Activated B cell treated with CpG ODN at 0.5 μM for 24 hours (primary cell): Measurements from ENCODE around the gene SULT1A3. TPM values are rescaled to one million over a fixed set of nuclear protein-coding genes. Genes with fewer than 3 reads are reported as not detected.
"Not testable (repeated sequence)": the region's sequence is repeated elsewhere in the genome, so short reads cannot be mapped to it uniquely, and the experiment has no call there.

Experiments
- ATAC-seq: fragments of 200-7000 bp; cut with Tn5 transposase; one replicate; pipeline ENCODE4 v1.10.0; 2021; ENCODE audit warnings: low read depth, mild to moderate bottlenecking, moderate library complexity
- CTCF ChIA-PET: fragments of 350-600 bp; sonication (Branson Sonifier 250); formaldehyde crosslinking; loops from one replicate; lab custom pipeline; 2021; ENCODE audit warnings: antibody characterized with exemption; lab: Charles Lee
- POLR2A ChIA-PET: fragments of 350-600 bp; sonication (Branson Sonifier 250); formaldehyde crosslinking; loops from one replicate; lab custom pipeline; 2021; ENCODE audit warnings: antibody characterized with exemption; lab: Charles Lee
- DNase-seq: peaks from one replicate; pipeline ENCODE4 v3.0.0; 2022
- H3K27ac Mint-ChIP-seq: one replicate; pipeline ENCODE4 v1.8.0; 2020; ENCODE audit warnings: mixed read lengths
- H3K27me3 Mint-ChIP-seq: one replicate; pipeline ENCODE4 v1.8.0; 2021; ENCODE audit warnings: mixed read lengths
- H3K36me3 Mint-ChIP-seq: one replicate; pipeline ENCODE4 v1.8.0; 2021; ENCODE audit warnings: low read depth, mixed read lengths
- H3K4me1 Mint-ChIP-seq: one replicate; pipeline ENCODE4 v1.8.0; 2021; ENCODE audit warnings: mixed read lengths
- H3K4me3 Mint-ChIP-seq: one replicate; pipeline ENCODE4 v1.8.0; 2020; ENCODE audit warnings: mild to moderate bottlenecking, mixed read lengths
- H3K9me3 Mint-ChIP-seq: one replicate; pipeline ENCODE4 v1.8.0; 2020; ENCODE audit warnings: mixed read lengths
- intact Hi-C: fragments of 100-400 bp; cut with micrococcal nuclease; formaldehyde crosslinking; loops from one replicate; pipeline ENCODE4 v1.15.1; 2024
- total RNA-seq: library from RNA; stranded (reverse); gene quantifications from 2 replicates; pipeline ENCODE4 v1.2.3, GENCODE V29; 2022
- TF ChIP-seq, protein P1 (sequence below): fragments of 200-600 bp; IDR thresholded peaks from one replicate; pipeline ENCODE4 v1.8.0; 2022; ENCODE audit warnings: antibody characterized with exemption, mild to moderate bottlenecking

SULT1A3 gene
- total RNA-seq = 15.7 and 23.3 TPM in 2 replicates

DNA sequence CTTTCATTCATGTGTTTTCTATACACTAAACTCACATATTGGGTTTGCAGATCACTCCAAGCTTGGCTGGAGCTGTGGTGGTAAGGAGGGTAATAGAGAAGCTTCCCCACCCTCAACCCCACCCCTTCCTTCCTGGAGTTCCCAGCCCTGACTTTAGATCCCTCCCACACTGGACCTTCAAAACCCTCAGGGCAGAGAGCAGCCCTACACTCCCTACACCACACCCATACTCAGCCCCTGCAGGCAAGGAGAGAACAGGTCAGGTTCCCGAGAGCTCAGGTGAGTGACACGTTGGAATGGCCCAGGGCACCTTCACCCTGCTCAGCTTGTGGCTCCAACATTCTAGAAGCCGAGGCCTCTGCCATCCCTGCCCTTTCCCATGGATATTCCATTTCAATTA lies at the start of gene SULT1A3:
Gene SULT1A3, plus strand, starts transcription at position 207 of the 400 bp plus-strand sequence. CDS start 1,474 bp downstream, outside the sequence.
- H3K27me3 Mint-ChIP-seq, H3K9me3 Mint-ChIP-seq, H3K4me1 Mint-ChIP-seq, H3K27ac Mint-ChIP-seq, H3K4me3 Mint-ChIP-seq, POLR2A ChIA-PET, intact Hi-C loops, DNase-seq, H3K36me3 Mint-ChIP-seq, CTCF ChIA-PET, ATAC-seq: not testable (repeated sequence)

DNA sequence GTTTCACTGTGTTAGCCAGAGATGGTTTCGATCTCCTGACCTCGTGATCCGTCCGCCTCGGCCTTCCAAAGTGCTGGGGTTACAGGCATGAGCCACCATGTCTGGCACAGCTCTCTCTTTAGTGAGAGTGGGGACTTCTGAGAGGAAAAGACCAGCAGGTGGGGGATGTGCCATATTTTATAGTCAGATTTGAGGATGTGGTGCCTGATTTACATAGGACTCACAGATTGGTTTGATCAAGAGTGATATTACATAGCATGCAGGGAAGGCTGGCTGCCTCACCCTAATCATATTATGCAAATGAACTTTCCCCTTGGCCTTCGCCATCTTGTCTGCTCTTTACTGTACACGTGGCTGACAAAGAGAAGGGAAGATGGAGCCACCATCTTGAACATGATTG lies 48.0 kb upstream of the SULT1A3 start:
- intact Hi-C loops = no loop called here
- ChIA-PET POLR2A (no interaction called here), CTCF (no interaction called here)
- Mint-ChIP-seq H3K4me3 (no peak overlapping the region), H3K4me1 (peaks cover 5% of the 10 kb centered on the region), H3K36me3 (no peaks in the 10 kb centered on the region), H3K27ac (no peak overlapping the region), H3K9me3 (peaks cover 2% of the 10 kb centered on the region), H3K27me3 (no peaks in the 10 kb centered on the region)
- DNase-seq (no peak), ATAC-seq (no peak)
- TF ChIP-seq, protein P1, sequence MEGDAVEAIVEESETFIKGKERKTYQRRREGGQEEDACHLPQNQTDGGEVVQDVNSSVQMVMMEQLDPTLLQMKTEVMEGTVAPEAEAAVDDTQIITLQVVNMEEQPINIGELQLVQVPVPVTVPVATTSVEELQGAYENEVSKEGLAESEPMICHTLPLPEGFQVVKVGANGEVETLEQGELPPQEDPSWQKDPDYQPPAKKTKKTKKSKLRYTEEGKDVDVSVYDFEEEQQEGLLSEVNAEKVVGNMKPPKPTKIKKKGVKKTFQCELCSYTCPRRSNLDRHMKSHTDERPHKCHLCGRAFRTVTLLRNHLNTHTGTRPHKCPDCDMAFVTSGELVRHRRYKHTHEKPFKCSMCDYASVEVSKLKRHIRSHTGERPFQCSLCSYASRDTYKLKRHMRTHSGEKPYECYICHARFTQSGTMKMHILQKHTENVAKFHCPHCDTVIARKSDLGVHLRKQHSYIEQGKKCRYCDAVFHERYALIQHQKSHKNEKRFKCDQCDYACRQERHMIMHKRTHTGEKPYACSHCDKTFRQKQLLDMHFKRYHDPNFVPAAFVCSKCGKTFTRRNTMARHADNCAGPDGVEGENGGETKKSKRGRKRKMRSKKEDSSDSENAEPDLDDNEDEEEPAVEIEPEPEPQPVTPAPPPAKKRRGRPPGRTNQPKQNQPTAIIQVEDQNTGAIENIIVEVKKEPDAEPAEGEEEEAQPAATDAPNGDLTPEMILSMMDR = no peak

DNA sequence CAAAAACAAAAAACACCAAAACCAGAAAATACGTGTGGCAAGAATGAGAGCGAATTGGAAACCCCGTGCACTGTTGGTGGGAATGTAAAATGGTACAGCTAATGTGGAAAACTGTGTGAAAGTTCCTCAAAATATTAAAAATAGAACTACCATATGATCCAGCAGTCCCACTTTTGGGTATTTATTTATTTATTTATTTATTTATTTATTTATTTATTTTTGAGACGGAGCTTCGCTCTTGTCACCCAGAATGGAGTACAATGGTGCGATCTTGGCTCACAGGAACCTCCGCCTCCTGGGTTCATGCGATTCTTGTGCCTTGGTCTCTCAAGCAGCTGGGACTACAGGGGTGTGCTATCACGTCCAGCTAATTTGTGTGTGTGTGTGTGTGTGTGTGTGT lies 46.5 kb upstream of the SULT1A3 start:
- intact Hi-C loops = no loop called here
- Mint-ChIP-seq H3K9me3 (peaks cover 2% of the 10 kb centered on the region), H3K27ac (no peak overlapping the region), H3K36me3 (no peaks in the 10 kb centered on the region), H3K27me3 (no peaks in the 10 kb centered on the region), H3K4me3 (no peak overlapping the region), H3K4me1 (peaks cover 5% of the 10 kb centered on the region)
- POLR2A ChIA-PET = interaction anchor here (0.7 kb wide), 1 partner anchor 11 kb away, joined by 3 read pairs; no protein-coding TSS in a partner anchor
- ATAC-seq = no peak
- no peak for DNase-seq
- TF ChIP-seq, protein P1 = no peak
- CTCF ChIA-PET = no interaction called here

DNA sequence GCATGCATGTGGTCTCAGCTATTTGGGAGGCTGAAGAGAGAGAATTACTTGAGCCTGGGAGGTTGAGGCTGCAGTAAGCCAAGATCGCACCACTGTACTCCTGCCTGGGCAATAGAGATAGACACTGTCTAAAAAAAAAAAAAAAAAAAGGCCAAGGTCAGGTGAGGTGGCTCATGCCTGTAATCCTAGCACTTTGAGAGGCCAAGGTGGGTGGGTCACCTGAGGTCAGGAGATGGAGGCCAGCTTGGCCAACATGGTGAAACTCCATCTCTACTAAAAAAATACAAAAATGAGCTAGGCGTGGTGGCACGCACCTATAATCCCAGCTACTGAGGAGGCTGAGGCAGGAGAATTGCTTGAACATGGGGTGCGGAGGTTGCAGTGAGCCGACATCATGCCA lies 43.9 kb upstream of the SULT1A3 start:
- H3K4me1 Mint-ChIP-seq = peaks cover 5% of the 10 kb centered on the region
- POLR2A ChIA-PET = interaction anchor here (0.6 kb wide), 1 partner anchor 442 kb away, joined by 3 read pairs; no protein-coding TSS in a partner anchor
- H3K27me3 Mint-ChIP-seq = no peaks in the 10 kb centered on the region
- ATAC-seq = no peak
- TF ChIP-seq, protein P1 = no peak
- no peaks in the 10 kb centered on the region for H3K36me3 Mint-ChIP-seq
- intact Hi-C loops = no loop called here
- no peak overlapping the region for H3K27ac Mint-ChIP-seq
- CTCF ChIA-PET = no interaction called here
- DNase-seq = no peak
- no peaks in the 10 kb centered on the region for H3K9me3 Mint-ChIP-seq
- no peak overlapping the region for H3K4me3 Mint-ChIP-seq

DNA sequence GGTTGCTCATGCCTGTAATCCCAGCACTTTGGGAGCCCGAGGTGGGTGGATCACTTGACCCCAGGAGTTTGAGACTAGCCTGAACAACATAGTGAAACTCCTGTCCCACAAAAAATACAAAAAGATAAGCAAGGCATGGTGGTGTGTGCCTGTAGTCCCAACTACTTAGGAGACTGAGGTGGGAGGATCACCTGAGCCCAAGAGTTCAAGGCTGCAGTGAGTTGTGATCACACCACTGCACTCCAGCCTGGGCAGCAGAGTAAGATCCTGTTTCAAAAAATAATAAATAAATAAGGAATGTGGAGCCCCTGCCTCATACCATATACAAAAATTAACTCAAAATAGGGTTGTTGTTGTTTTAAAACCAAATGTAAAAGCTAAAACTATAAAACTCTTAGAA lies 41.8 kb upstream of the SULT1A3 start:
- CTCF ChIA-PET = no interaction called here
- Mint-ChIP-seq H3K27ac (no peak overlapping the region), H3K4me1 (no peaks in the 10 kb centered on the region), H3K4me3 (no peak overlapping the region), H3K27me3 (no peaks in the 10 kb centered on the region), H3K36me3 (no peaks in the 10 kb centered on the region), H3K9me3 (no peaks in the 10 kb centered on the region)
- DNase-seq = no peak
- TF ChIP-seq, protein P1 = no peak
- POLR2A ChIA-PET = interaction anchor here (0.6 to 1.2 kb wide), 2 partner anchors 26 to 29 kb away, joined by 3 to 4 read pairs; partner anchors contain the start of gene CORO1A
- ATAC-seq = no peak
- intact Hi-C loops = no loop called here

DNA sequence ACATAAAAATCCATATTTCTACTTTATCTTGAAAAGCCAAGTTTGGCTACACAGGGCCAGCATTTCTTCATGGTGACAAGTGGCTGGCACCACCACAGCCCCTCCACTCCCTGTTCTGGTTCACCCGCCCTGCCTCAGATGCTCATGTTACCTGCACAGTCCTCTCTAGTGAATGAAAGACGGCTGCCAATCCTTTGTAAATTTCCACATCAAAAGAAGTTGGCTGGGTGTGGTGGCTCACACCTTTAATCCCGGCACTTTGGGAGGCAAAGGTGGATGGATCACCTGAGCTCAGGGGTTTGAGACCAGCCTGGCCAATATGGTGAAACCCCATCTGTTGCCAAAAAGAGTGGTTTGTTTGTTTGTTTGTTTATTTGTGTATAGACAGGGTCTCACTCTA lies 35.5 kb upstream of the SULT1A3 start:
- intact Hi-C loops = no loop called here
- Mint-ChIP-seq H3K4me3 (no peak overlapping the region), H3K27ac (no peak overlapping the region), H3K4me1 (peaks cover 26% of the 10 kb centered on the region), H3K36me3 (no peaks in the 10 kb centered on the region), H3K9me3 (no peaks in the 10 kb centered on the region), H3K27me3 (no peaks in the 10 kb centered on the region)
- no peak for ATAC-seq
- TF ChIP-seq, protein P1 = no peak
- no peak for DNase-seq
- ChIA-PET CTCF (no interaction called here), POLR2A (interaction anchor here (0.6 to 0.7 kb wide), 3 partner anchors 11 to 20 kb away, joined by 3 to 8 read pairs (median 3); no protein-coding TSS in a partner anchor)
